DOHH2 (cell line): ENCODE data around the gene DGUOK.
A peak's percentile ranks its signal among the peaks of the same experiment; 100 is the strongest.

Experiments used
- H3F3A ChIP-seq: fragments of 200-600 bp; sonication (generic), shearing (Covaris generic); 2 replicates; pipeline ENCODE4 v1.6.0; 2016; ENCODE audit warnings: antibody characterized with exemption, mild to moderate bottlenecking; ENCODE audit not compliant: control insufficient read depth, insufficient read depth
- H3K27ac ChIP-seq: fragments of 200-600 bp; sonication (generic); 2 replicates; pipeline ENCODE4 v1.5.1; 2014; ENCODE audit warnings: low read depth, mild to moderate bottlenecking, low read length, moderate library complexity
- H3K27me3 ChIP-seq: fragments of 200-600 bp; sonication (generic); 2 replicates; pipeline ENCODE4 v1.6.1; 2014; ENCODE audit warnings: mild to moderate bottlenecking, low read length, mixed read lengths; ENCODE audit not compliant: control insufficient read depth
- H3K36me3 ChIP-seq: fragments of 200-600 bp; sonication (generic); 2 replicates; pipeline ENCODE4 v1.6.1; 2014; ENCODE audit warnings: mild to moderate bottlenecking, low read length, moderate library complexity, mixed read lengths; ENCODE audit not compliant: control insufficient read depth
- H3K4me1 ChIP-seq: fragments of 200-600 bp; sonication (generic); 2 replicates; pipeline ENCODE4 v1.6.1; 2014; ENCODE audit warnings: mild to moderate bottlenecking, low read length, mixed read lengths; ENCODE audit not compliant: control insufficient read depth
- H3K4me2 ChIP-seq: fragments of 200-600 bp; sonication (generic); 2 replicates; pipeline ENCODE4 v1.6.0; 2014; ENCODE audit warnings: mild to moderate bottlenecking, low read length, moderate library complexity
- H3K4me3 ChIP-seq: fragments of 200-600 bp; sonication (generic); 2 replicates; pipeline ENCODE4 v1.5.1; 2014; ENCODE audit warnings: mild to moderate bottlenecking, low read length, mixed read lengths
- H3K79me2 ChIP-seq: fragments of 200-600 bp; sonication (generic); 2 replicates; pipeline ENCODE4 v1.6.1; 2014; ENCODE audit warnings: mild to moderate bottlenecking, low read length, mixed read lengths; ENCODE audit not compliant: control insufficient read depth
- H3K9me2 ChIP-seq: fragments of 200-600 bp; sonication (generic); replicated peaks from 2 replicates; pipeline ENCODE4 v1.6.1; 2014; ENCODE audit warnings: mild to moderate bottlenecking, low read length, mixed read lengths; ENCODE audit not compliant: control insufficient read depth
- H3K9me3 ChIP-seq: fragments of 200-600 bp; sonication (generic); 2 replicates; pipeline ENCODE4 v1.6.1; 2014; ENCODE audit warnings: antibody characterized with exemption, low read length, mixed read lengths; ENCODE audit not compliant: control insufficient read depth, insufficient read depth
- H4K20me1 ChIP-seq: fragments of 200-600 bp; sonication (generic); 2 replicates; pipeline ENCODE4 v1.6.0; 2014; ENCODE audit warnings: low read depth, mild to moderate bottlenecking, antibody characterized with exemption, low read length, moderate library complexity; ENCODE audit not compliant: control insufficient read depth, insufficient read depth
- CTCF ChIP-seq: fragments of 200-600 bp; sonication (generic); IDR thresholded peaks from one replicate; pipeline ENCODE4 v1.5.1; 2014; ENCODE audit warnings: antibody characterized with exemption, mild to moderate bottlenecking, low read depth, low read length; ENCODE audit not compliant: poor library complexity, severe bottlenecking
- EZH2phosphoT487 ChIP-seq: fragments of 200-600 bp; sonication (generic); IDR thresholded peaks from 2 replicates; pipeline ENCODE4 v1.6.1; 2017; ENCODE audit warnings: borderline replicate concordance, mild to moderate bottlenecking, antibody characterized with exemption, low read length, moderate library complexity, mixed read lengths

DGUOK gene

DNA sequence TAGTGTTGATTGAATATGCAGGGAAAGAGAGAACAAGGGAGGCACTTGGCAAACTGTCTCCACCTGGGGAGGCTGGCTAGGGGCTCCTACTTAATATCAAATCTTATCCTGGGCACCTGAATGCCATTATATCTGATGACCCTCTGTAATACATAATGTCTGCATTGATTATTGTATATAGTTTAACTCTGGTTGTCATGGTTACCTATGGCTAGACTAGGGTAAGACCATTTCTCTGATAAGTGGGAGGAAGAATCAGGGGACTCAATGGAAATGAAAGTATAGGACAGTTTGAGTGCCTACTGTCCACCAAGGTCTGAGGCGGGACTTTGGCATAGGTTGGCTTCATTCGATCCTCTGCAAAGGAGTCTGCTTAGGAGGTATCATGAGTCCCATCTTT, 50.8 kb downstream of the DGUOK start:
- no peak overlapping the region for H3K4me2 ChIP-seq
- H3K4me1 ChIP-seq, result peaks cover 41% of the 10 kb centered on the region
- no peak overlapping the region for H3K4me3 ChIP-seq
- no peaks in the 10 kb centered on the region for H3K9me3 ChIP-seq
- no peak overlapping the region for H3K27ac ChIP-seq
- H3F3A ChIP-seq, result peaks cover 6% of the 10 kb centered on the region
- H4K20me1 ChIP-seq, result no peaks in the 10 kb centered on the region
- TF ChIP-seq CTCF (no peak), EZH2phosphoT487 (no peak)
- H3K27me3 ChIP-seq, result no peaks in the 10 kb centered on the region
- no peaks in the 10 kb centered on the region for H3K36me3 ChIP-seq
- no peaks in the 10 kb centered on the region for H3K9me2 ChIP-seq
- H3K79me2 ChIP-seq, result peaks cover 10% of the 10 kb centered on the region

DNA sequence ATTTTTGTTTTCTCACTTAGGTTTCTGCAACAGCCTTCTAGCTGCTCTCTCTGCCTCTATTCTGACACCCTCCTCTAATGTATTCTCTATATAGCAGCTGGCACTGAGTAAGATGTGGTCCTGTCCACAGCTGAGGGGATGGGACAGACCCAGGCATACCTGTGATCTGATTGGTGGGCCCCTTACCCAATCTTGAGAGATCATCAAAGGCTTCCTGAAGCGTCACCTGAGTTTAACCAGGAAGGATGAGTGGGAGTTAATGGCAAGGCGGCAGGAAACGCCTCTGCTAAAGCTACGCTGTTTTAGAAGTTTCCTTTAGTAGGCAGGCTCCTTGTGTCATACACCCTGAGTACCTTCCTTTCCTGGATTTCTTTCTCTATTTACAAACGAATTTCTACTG, 52.3 kb downstream of the DGUOK start:
- TF ChIP-seq EZH2phosphoT487 (no peak), CTCF (no peak)
- H3K27ac ChIP-seq, result no peak overlapping the region
- peaks cover 10% of the 10 kb centered on the region for H3K79me2 ChIP-seq
- peaks cover 46% of the 10 kb centered on the region for H3K4me1 ChIP-seq
- no peak overlapping the region for H3K4me3 ChIP-seq
- H3K36me3 ChIP-seq, result no peaks in the 10 kb centered on the region; the same call in 1 of the 2 replicates
- peak overlapping the region; percentile 73; the same call in 1 of the 2 replicates for H3K4me2 ChIP-seq
- H3K27me3 ChIP-seq, result 0 out of 2 replicates have a peak, but pooled peaks cover 2% of the 10 kb centered on the region
- H4K20me1 ChIP-seq, result no peaks in the 10 kb centered on the region
- H3K9me3 ChIP-seq, result no peaks in the 10 kb centered on the region
- no peaks in the 10 kb centered on the region for H3K9me2 ChIP-seq
- peaks cover 20% of the 10 kb centered on the region for H3F3A ChIP-seq

DNA sequence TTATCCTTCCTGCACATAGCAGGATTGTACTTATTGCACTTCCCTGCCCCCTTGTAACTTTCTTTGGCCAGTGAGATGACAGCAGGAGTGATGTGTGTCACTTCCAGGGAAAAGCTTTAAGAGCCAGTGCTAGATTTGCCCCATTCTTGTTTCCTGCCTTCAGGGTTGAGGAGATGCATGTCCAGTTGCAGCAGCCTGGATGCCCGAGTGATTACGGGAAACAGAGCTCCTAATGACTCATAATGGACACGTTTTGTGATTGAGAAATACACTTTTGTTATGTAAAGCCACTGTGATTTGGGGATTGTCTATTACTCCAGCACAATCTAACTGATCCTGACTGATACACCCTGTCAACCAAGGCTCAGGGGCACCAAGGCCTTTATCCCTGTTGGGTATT, 53.0 kb downstream of the DGUOK start:
- Histone ChIP-seq H3K4me3 (peak overlapping the region; percentile 71), H3K9me2 (no peaks in the 10 kb centered on the region), H4K20me1 (no peaks in the 10 kb centered on the region), H3K4me2 (peak overlapping the region; percentile 73), H3K79me2 (peaks cover 12% of the 10 kb centered on the region), H3K27me3 (0 out of 2 replicates have a peak, but pooled peaks cover 2% of the 10 kb centered on the region), H3K36me3 (no peaks in the 10 kb centered on the region; the same call in 1 of the 2 replicates), H3F3A (peaks cover 20% of the 10 kb centered on the region), H3K9me3 (no peaks in the 10 kb centered on the region), H3K27ac (no peak overlapping the region), H3K4me1 (peaks cover 49% of the 10 kb centered on the region)
- TF ChIP-seq CTCF (no peak), EZH2phosphoT487 (no peak)
